Mucosa of descending colon (tissue), 3 donors: ENCODE data around the gene BCKDHB. TPM values are rescaled to one million over a fixed set of nuclear protein-coding genes. Genes with fewer than 3 reads are reported as not detected.

Experiments
- ATAC-seq: fragments of 200-7000 bp; cut with Tn5 transposase; one replicate; pipeline ENCODE4 v1.9.1; 2020; ENCODE audit warnings: mild to moderate bottlenecking, moderate library complexity
- DNase-seq, 3 donors: peaks; one replicate each; pipeline ENCODE4 v3.0.0-alpha.2; 2020
- H3K36me3 ChIP-seq: fragments of 200-600 bp; one replicate; pipeline ENCODE4 v1.8.0; 2021; ENCODE audit warnings: low read depth, mild to moderate bottlenecking
- H3K4me1 ChIP-seq: fragments of 200-600 bp; one replicate; pipeline ENCODE4 v1.8.0; 2021; ENCODE audit warnings: low read depth, mild to moderate bottlenecking
- H3K4me3 ChIP-seq: fragments of 200-600 bp; one replicate; pipeline ENCODE4 v1.8.0; 2021; ENCODE audit warnings: mild to moderate bottlenecking
- H3K9me3 ChIP-seq: fragments of 200-600 bp; one replicate; pipeline ENCODE4 v1.8.0; 2021; ENCODE audit warnings: mild to moderate bottlenecking
- CTCF ChIP-seq: fragments of 200-600 bp; IDR thresholded peaks from one replicate; pipeline ENCODE4 v1.8.0; 2022; ENCODE audit warnings: antibody characterized with exemption, mild to moderate bottlenecking
- intact Hi-C, 2 donors: fragments of 100-400 bp; cut with DNase I in 1 of 2; cut with micrococcal nuclease in 1 of 2; formaldehyde crosslinking; loops; one replicate each; pipeline versions ENCODE4 v1.11.0 to v1.11.1; 2022; cut with DNase I, micrococcal nuclease
- total RNA-seq, 3 donors: library from RNA; stranded (reverse); fragmentation: NEBNext Ultra II Directional in 2 of 3; extraction: Animal tissue kit (Norgen Biotek cat#: 25700) in 2 of 3; gene quantifications; one replicate each; pipeline versions ENCODE4 v1.2.1 to v1.2.4, GENCODE V29; 2021 to 2023
- donor health status: DM: no; HTN: no; CAD: no; lungs with moderate emphysema.
- donor health status: DM: no; HTN: no; CAD: no.
- donor health status: DM: no; HTN: yes; CAD: no.

The BCKDHB gene
- total RNA-seq, 3 donors from 2014 or later, result 25.8 to 49.7 (median 45.1) TPM

- Histone ChIP-seq H3K4me1 (no peaks in the 10 kb centered on the region), H3K4me3 (no peak overlapping the region), H3K9me3 (no peaks in the 10 kb centered on the region), H3K36me3 (no peaks in the 10 kb centered on the region)
- DNase-seq, result no peak
- TF ChIP-seq CTCF, result no peak
- no peak for ATAC-seq
- intact Hi-C loops, result no loop called here
These were observed 68.6 kb downstream of the BCKDHB start for GRCh38 chr6:80174900-80175572.

- intact Hi-C loops, result no loop called here
- no peak for TF ChIP-seq CTCF
- no peaks in the 10 kb centered on the region for H3K36me3 ChIP-seq
- no peak for ATAC-seq
- DNase-seq, result no peak
- no peaks in the 10 kb centered on the region for H3K9me3 ChIP-seq
- no peak overlapping the region for H3K4me3 ChIP-seq
- H3K4me1 ChIP-seq, result no peaks in the 10 kb centered on the region
These were observed 73.2 kb downstream of the BCKDHB start for GRCh38 chr6:80179695-80180094.

- TF ChIP-seq CTCF, result no peak
- intact Hi-C loops, result no loop called here
- no peaks in the 10 kb centered on the region for H3K9me3 ChIP-seq
- DNase-seq, result no peak
- no peak overlapping the region for H3K4me3 ChIP-seq
- no peaks in the 10 kb centered on the region for H3K36me3 ChIP-seq
- ATAC-seq, result peak; percentile 48
- H3K4me1 ChIP-seq, result no peaks in the 10 kb centered on the region
These were observed 75.0 kb downstream of the BCKDHB start for GRCh38 chr6:80181352-80182081.

- DNase-seq (no peak), ATAC-seq (no peak)
- Histone ChIP-seq H3K4me1 (no peaks in the 10 kb centered on the region), H3K9me3 (no peaks in the 10 kb centered on the region), H3K4me3 (no peak overlapping the region), H3K36me3 (no peaks in the 10 kb centered on the region)
- intact Hi-C loops, result no loop called here
- TF ChIP-seq CTCF, result no peak
These were observed 75.8 kb downstream of the BCKDHB start for GRCh38 chr6:80182308-80182707.

- Histone ChIP-seq H3K4me3 (no peak overlapping the region), H3K4me1 (no peaks in the 10 kb centered on the region), H3K36me3 (no peaks in the 10 kb centered on the region), H3K9me3 (no peaks in the 10 kb centered on the region)
- TF ChIP-seq CTCF, result no peak
- DNase-seq (no peak), ATAC-seq (no peak)
- intact Hi-C loops, result no loop called here
These were observed 76.7 kb downstream of the BCKDHB start for GRCh38 chr6:80183019-80183795.
